Measurements from ENCODE around the gene PXDC1. TPM values are rescaled to one million over a fixed set of nuclear protein-coding genes. Genes with fewer than 3 reads are reported as not detected.
A peak's percentile ranks its signal among the peaks of the same experiment; 100 is the strongest.

Gene PXDC1
- total and polyA plus RNA-seq, 4 donors = 21.0 to 53.8 (median 43.3) TPM

- WGBS, 2 donors = 80 to 85% methylated on average over 8 of the region's 8 CpGs
- Histone ChIP-seq H3K27ac (ENCODE audit: low read depth in 1 of 2, low read length in 1 of 2) (no peak overlapping the region), H3K9ac (ENCODE audit: insufficient read depth in 1 of 2, low read length in 2 of 2) (no peak overlapping the region), H3K4me3 (no peak overlapping the region), H3K4me1 (ENCODE audit: control insufficient read depth in 5 of 5, insufficient read depth in 5 of 5, low read length in 5 of 5) (peaks cover 0 to 2% (median 0%) of the 10 kb centered on the region in 5 donors), H3K9me3 (ENCODE audit: control insufficient read depth in 4 of 4, insufficient read depth in 3 of 4, low read length in 3 of 4) (no peaks in the 10 kb centered on the region), H3K27me3 (ENCODE audit: control insufficient read depth in 3 of 3, insufficient read depth in 3 of 3, low read length in 2 of 3) (peaks cover 0 to 2% (median 0%) of the 10 kb centered on the region in 3 donors), H3K36me3 (ENCODE audit: control insufficient read depth in 4 of 4, insufficient read depth in 4 of 4, low read length in 4 of 4) (no peaks in the 10 kb centered on the region)
- TF ChIP-seq CTCF (IDR thresholded peaks at IDR 0.05; ENCODE audit: control extremely low read depth, extremely low read depth) = no peak
- no peak for ATAC-seq (ENCODE audit: insufficient read depth, low FRiP score)
- no peak for DNase-seq
Observed at GRCh38 chr6:3791526-3792203, 40.2 kb upstream of the PXDC1 start.

- peaks cover 0 to 2% (median 0%) of the 10 kb centered on the region in 3 donors for H3K27me3 ChIP-seq (ENCODE audit: control insufficient read depth in 3 of 3, insufficient read depth in 3 of 3, low read length in 2 of 3)
- no peaks in the 10 kb centered on the region for H3K9me3 ChIP-seq (ENCODE audit: control insufficient read depth in 4 of 4, insufficient read depth in 3 of 4, low read length in 3 of 4)
- TF ChIP-seq CTCF (IDR thresholded peaks at IDR 0.05; ENCODE audit: control extremely low read depth, extremely low read depth) = no peak
- no peak overlapping the region for H3K4me3 ChIP-seq
- no peaks in the 10 kb centered on the region for H3K4me1 ChIP-seq (ENCODE audit: control insufficient read depth in 5 of 5, insufficient read depth in 5 of 5, low read length in 5 of 5)
- DNase-seq (no peak), ATAC-seq (ENCODE audit: insufficient read depth, low FRiP score) (no peak)
- H3K36me3 ChIP-seq (ENCODE audit: control insufficient read depth in 4 of 4, insufficient read depth in 4 of 4, low read length in 4 of 4) = no peaks in the 10 kb centered on the region
- no peak overlapping the region for H3K27ac ChIP-seq (ENCODE audit: low read depth in 1 of 2, low read length in 1 of 2)
- no peak overlapping the region for H3K9ac ChIP-seq (ENCODE audit: insufficient read depth in 1 of 2, low read length in 2 of 2)
- WGBS, 2 donors = 84 to 91% methylated on average over 12 of the region's 12 CpGs
Observed at GRCh38 chr6:3789896-3790558, 38.5 kb upstream of the PXDC1 start.

GRCh38 chr6:3789018-3789895 lies 37.7 kb upstream of the PXDC1 start:
- ATAC-seq (ENCODE audit: insufficient read depth, low FRiP score) (no peak), DNase-seq (no peak)
- no peak overlapping the region for H3K9ac ChIP-seq (ENCODE audit: insufficient read depth in 1 of 2, low read length in 2 of 2)
- WGBS, 2 donors = 93 to 95% methylated on average over 13 of the region's 13 CpGs
- H3K4me3 ChIP-seq = no peak overlapping the region
- H3K27ac ChIP-seq (ENCODE audit: low read depth in 1 of 2, low read length in 1 of 2) = peak overlapping the region in 1 of 2 donors; percentile 30
- no peaks in the 10 kb centered on the region for H3K9me3 ChIP-seq (ENCODE audit: control insufficient read depth in 4 of 4, insufficient read depth in 3 of 4, low read length in 3 of 4)
- TF ChIP-seq CTCF (IDR thresholded peaks at IDR 0.05; ENCODE audit: control extremely low read depth, extremely low read depth) = no peak
- H3K36me3 ChIP-seq (ENCODE audit: control insufficient read depth in 4 of 4, insufficient read depth in 4 of 4, low read length in 4 of 4) = no peaks in the 10 kb centered on the region
- H3K4me1 ChIP-seq (ENCODE audit: control insufficient read depth in 5 of 5, insufficient read depth in 5 of 5, low read length in 5 of 5) = no peaks in the 10 kb centered on the region
- peaks cover 0 to 2% (median 0%) of the 10 kb centered on the region in 3 donors for H3K27me3 ChIP-seq (ENCODE audit: control insufficient read depth in 3 of 3, insufficient read depth in 3 of 3, low read length in 2 of 3)

Data from lung (tissue), 12 donors.